GM12865 (cell line): ENCODE data around the gene ORMDL1.

ENCODE experiments used
- DNase-seq: peaks from one replicate; pipeline ENCODE4 v3.0.0; 2010; ENCODE audit warnings: low read depth
- H3K4me3 ChIP-seq: 2 replicates; pipeline ENCODE4 v1.5.1; 2011; ENCODE audit warnings: mild to moderate bottlenecking, low read depth, low read length, control low read depth
- TF ChIP-seq, protein P1 (sequence below): IDR thresholded peaks from 2 replicates; pipeline ENCODE4 v1.5.1; 2011; ENCODE audit warnings: low read length, control low read depth, low read depth, inconsistent platforms; ENCODE audit not compliant: insufficient read depth; ENCODE audit errors: missing control alignments

The ORMDL1 gene

DNA sequence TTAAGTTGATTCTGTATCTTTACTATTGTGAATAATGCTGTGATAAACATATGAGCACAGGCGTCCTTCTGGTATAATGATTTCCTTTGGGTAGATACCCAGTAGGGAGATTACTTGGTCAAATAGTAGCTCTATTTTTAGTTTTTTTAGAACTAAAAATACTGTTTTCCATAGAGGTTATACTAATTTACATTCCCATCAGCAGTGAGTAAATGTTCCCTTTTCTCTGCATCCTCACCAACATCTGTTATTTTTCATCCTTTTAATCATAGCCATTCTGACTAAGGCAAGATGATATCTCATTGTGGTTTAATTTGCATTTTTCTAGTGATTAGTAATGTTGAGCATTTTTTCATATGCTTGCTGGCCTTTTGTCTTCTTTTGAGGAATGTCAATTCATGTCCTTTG is 35.2 kb upstream of the ORMDL1 start:
- DNase-seq: no peak
- TF ChIP-seq, protein P1, sequence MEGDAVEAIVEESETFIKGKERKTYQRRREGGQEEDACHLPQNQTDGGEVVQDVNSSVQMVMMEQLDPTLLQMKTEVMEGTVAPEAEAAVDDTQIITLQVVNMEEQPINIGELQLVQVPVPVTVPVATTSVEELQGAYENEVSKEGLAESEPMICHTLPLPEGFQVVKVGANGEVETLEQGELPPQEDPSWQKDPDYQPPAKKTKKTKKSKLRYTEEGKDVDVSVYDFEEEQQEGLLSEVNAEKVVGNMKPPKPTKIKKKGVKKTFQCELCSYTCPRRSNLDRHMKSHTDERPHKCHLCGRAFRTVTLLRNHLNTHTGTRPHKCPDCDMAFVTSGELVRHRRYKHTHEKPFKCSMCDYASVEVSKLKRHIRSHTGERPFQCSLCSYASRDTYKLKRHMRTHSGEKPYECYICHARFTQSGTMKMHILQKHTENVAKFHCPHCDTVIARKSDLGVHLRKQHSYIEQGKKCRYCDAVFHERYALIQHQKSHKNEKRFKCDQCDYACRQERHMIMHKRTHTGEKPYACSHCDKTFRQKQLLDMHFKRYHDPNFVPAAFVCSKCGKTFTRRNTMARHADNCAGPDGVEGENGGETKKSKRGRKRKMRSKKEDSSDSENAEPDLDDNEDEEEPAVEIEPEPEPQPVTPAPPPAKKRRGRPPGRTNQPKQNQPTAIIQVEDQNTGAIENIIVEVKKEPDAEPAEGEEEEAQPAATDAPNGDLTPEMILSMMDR: no peak
- H3K4me3 ChIP-seq: no peak overlapping the region

DNA sequence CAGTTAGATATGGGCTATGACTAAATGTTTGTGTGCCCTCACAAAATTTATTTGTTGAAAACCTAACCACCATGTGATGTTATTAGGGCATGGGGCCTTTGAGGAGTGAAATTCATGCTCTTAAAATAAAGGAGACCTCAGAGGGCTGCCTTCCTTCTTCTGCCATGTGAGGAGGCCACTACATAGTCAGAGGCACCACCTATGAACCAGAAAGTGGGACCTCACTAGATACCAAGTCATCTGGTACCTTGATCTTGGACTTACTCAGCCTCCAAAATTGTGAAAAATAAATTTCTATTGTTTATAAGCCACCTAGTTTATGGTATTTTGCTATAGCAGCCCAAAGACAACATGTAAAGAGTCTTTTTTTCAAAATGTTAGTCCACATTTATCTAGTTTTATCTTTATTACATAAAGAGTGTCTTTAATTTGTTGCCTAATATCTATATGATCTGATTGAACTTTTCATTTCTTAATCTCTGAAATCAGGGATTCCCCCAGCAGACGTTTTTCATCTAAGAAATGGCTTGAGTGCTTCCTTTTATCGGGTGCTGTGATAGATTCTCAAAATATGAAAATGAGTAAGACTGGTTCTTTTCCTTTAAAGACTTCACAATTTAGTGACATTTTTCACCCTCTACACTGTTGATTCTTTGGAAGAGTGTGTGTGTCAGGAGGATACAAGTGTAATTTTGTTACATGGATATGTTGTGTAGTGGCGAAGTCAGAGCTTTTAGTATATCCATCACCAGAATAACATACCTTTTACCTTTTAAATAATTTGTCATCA is 34.3 kb upstream of the ORMDL1 start:
- no peak for DNase-seq
- TF ChIP-seq, protein P1: no peak
- H3K4me3 ChIP-seq: no peak overlapping the region

DNA sequence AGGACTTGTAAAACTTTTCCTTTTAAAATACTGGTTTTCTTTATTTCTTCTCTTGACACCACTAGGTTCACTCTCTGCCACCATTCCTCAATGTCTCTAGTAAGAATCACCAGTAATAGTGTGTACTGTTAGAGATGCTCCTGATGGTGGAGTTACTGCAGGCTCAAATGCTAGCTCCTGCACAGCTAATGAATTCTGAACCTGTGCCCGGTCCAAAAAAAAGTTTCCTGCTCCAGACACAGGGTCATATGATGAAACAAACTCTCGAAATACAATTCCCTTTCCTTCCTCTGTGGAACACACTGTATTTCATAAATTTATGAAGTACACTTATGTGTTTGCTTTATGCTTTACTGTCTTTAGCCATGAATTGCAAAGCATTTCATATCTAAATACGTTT is 19.3 kb upstream of the ORMDL1 start:
- TF ChIP-seq, protein P1: no peak
- DNase-seq: no peak
- no peak overlapping the region for H3K4me3 ChIP-seq

DNA sequence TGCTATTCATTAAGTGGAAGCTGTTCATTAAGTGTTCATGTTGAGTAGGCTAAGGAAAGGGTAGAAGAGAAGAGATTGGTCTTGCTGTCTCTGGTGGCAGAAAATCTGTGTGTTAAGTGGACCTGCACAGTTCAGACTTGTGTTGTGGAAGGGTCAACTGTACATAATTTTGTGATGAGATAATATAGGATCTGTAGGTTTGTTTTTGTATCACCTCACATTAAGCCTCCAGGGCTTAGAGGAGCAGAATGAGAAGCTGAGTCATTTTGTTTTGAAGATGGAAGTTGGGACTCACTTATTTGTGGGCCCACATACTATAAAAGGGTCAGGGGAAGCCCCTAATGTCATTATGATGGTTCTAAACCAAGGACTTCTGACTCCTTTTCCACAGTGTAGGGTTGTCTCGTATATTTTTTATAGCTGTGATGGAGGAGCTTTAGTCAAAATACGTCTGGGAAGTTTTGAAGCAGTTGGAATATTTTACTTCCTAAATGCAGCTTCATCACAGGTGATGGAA is 18.3 kb upstream of the ORMDL1 start:
- no peak overlapping the region for H3K4me3 ChIP-seq
- TF ChIP-seq, protein P1: no peak
- DNase-seq: no peak

DNA sequence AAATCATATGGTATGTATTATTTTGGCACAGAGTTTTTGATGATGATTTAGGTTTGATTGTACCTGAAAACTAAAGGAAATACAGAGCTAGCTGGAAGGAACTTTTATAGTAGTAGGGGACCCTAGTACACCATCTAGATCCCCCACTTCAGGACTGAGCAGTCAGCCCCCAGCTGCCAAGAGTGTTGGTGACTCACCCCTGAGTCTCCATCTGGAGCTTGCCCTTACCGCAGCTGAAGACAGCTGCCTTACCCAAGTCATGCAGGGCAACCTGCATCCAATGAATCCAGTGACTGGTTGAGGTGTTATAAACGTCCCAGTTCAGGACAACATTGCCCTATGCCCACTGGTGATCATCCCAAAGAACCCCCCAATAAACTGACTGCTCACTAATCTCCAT is 15.4 kb upstream of the ORMDL1 start:
- TF ChIP-seq, protein P1: no peak
- H3K4me3 ChIP-seq: no peak overlapping the region
- DNase-seq: no peak

DNA sequence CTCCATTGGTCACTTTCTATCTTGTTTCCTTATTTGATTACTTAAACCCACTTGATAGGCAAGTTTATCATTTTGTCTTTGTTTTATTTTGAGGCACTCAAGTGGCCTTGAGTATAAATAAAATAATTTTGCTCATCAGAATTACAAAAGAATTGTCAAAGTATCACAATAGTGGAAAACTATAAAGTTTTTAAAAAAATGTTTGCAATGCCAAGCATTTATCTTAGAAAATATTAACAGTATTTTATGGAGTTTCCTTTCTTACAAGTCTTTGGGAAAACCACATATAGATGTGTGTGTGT is 14.8 kb upstream of the ORMDL1 start:
- TF ChIP-seq, protein P1: no peak
- no peak for DNase-seq
- no peak overlapping the region for H3K4me3 ChIP-seq
